ENCODE data around the gene CCND1.
"Not testable (repeated sequence)": the region's sequence is repeated elsewhere in the genome, so short reads cannot be mapped to it uniquely, and the experiment has no call there.

Gene CCND1

DNA sequence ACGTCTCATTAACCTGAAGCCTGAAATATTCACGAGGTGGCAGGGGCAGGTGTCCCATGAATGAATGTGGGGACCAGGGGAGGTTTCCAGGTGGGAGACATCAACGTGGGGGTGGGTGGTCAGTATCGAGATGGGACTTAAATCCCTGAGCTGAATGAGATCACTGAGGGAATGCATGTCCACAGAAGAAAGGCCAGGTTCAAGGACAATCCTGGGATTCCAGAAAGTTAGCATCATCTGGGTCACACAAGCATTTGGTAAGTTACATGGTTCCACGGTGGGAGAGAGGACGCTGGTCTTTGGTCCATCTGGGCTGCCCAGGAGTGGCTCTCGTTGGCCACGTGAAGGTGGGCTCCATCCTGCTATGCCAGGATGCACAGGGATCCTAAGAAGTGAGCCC, 22.7 kb upstream of the CCND1 start:
- no peak for DNase-seq

DNA sequence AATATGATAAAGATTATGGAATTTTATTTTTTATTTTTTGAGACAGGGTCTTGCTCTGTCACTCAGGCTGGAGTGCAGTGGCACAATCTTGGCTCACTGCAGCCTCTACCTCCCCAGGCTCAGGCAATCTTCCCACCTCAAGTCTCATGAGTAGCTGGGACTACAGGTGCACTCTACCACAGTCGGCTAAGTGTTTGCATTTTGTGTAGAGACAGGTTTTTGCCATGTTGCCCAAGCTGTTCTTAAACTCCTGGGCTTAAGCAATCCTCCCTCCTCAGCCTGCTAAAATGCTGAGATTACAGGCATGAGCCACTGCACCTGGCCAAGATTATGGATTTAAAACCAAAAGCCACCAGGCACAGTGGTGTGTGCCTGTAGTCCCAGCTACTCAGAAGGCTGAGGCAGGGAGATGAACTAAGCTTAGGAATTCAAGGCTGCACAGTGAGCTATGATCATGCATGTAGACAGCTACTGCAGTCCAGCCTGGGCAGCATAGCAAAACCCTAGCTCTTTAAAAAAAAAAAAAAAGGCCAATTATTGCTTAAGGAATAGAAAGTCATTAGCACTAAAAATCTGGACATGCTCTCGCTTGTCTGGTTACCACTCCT, 20.2 kb upstream of the CCND1 start:
- DNase-seq = no peak

DNA sequence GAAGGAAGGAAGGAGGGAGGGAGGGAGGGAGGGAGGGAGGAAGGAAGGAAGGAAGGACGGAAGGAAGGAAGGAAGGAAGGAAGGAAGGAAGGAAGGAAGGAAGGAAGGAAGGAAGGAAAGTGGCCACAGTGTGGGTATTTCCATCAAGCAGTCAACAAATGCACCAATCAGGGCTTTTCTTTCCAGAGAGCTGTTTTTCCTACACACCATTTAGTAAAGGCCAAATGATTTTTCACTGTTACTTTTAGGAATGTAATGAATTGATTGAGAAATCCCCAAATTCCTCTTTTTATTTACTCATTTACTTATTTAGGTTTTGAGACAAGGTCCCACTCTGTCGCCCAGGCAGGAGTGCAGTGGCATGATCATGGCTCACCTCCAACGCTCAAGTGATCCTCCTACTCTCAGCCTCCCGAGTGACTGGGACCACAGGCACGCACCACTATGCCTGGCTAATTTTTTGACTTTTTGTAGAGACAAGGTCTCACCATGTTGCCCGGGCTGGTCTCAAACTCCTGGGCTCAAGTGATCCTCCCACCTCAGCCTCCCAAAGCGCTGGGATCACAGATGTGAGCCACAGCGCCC, 18.8 kb upstream of the CCND1 start:
- DNase-seq = not testable (repeated sequence)

DNA sequence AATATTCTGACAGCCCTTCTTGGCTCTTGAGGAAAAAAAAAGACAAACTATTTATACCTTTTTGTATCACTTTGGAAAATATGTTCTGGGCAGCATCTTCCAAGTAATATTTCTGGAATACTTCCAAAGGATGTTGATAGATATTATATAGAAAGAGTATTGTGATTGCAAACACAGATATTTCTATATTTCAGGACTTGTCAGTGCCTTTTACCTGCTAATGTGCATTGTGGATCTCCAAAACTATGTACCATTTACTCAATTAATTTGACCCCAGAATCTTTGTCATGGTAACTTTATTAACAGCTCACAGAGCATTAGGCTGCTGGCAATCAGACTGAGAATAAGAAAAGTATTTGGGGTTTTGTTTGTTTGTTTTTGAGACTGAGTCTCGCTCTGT, 16.7 kb upstream of the CCND1 start:
- no peak for DNase-seq

DNA sequence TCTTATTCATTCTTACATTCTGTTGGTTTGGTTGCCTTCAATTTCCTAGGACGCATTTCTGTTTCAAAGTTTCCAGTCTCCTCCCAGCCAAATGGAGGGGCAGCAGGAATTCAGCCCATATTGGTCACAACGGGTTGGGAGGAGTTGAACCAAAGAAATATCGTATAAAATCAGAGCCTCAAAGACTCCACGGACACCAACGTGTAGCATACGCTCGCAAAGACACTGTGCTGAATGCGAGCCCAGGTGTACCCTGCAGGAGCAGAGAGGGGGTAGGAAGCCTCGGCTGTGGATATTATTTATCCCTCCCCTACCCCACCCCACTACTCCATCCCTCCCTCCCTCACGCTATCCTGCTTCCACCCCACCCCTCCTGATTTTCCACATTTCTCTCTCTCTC, 15.5 kb upstream of the CCND1 start:
- DNase-seq = no peak

DNA sequence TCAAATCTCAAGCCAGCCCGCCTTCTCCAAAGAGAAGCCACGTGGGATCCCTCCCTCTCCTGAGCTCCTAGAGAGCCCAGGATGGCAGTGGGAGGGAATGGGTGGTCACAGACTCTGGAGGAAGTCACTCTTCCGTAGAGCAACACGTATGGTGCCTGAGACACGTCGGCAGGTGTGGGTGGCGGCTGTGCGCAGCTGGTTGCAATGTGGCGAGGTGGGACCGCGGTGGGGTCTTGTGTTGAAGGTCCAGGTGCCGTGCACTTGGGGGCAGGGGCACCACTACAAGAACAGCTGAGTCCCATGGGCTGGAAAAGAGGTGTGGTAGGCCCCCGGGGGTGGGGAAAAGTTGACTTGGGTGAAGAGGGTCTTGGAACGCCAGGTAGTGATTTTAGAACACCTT, 13.4 kb upstream of the CCND1 start:
- no peak for DNase-seq

DNA sequence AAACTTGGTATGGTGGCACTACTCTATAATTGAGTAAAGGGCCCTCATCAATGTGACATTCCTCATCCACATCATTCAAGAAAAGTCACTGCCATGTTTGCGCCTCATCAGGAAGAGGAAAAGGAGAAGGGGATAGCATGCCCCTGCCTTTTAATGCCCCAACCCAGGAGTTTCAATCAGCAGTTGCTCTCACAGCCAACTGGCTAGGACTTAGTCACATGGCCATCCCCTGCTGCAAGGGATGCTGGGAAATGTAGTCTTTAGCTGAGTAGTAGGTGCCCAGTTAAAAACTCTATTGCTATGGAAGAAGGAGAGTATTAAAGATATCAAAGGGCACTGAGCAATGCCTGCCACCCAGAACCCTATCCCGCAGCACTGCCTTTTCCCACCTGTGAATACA, 10.9 kb upstream of the CCND1 start:
- DNase-seq = no peak

DNA sequence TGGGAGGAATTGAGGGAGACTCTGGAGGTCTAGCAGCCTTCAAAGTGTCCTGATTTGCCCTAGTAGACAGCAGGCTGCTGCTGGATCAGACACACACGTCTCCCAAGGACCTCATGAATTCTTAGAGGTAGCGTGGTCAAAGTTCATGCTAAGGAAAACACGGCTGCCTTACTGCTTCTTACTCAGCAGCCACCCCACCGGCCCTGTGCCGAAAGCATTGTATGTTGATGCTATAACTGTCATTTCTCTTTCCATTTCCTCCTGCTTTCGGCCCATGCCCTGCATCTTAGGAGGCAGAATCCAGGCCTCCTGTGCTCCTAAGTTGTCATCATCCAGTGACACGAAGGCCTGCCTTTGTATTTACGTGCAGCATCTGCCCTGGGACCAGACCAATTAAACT, 10.5 kb upstream of the CCND1 start:
- DNase-seq = no peak

DNA sequence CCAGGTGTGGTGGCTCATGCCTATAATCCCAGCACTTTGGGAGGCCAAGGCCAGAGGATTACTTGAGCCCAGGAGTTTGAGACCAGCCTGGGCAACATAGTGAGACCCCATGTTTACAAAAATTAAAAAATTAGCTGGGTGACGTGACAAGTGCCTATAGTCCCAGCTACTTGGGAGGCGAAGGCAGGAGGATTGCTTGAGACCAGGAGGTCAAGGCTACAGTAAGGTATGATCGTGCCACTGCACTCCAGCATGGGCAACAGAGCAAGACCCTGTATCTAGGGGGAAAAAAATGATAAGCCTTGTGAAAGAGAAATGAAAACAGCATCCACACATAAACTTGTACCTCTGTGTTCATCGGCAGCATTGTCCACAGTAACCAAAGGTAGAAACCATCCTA, 8.1 kb upstream of the CCND1 start:
- no peak for DNase-seq

DNA sequence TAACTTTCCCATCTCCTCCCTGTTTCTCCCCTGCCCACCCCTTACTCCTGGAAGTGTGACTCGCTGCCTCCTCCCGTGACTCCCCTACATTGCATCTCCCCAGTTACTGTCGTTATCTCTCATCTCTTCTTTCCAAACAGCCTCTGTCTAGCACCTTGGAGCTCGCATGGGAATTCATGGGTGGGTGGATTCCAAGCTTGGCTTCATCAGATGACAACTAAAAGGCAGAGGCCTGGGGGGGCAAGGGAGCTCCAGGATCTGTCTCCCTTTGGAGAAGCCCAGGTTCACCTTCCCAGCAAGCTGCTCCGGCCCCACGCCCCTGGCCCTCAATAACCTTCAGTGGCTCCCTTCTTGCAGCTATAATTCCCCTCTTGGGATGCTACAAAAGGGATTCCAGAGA, 6.9 kb upstream of the CCND1 start:
- no peak for DNase-seq

DNA sequence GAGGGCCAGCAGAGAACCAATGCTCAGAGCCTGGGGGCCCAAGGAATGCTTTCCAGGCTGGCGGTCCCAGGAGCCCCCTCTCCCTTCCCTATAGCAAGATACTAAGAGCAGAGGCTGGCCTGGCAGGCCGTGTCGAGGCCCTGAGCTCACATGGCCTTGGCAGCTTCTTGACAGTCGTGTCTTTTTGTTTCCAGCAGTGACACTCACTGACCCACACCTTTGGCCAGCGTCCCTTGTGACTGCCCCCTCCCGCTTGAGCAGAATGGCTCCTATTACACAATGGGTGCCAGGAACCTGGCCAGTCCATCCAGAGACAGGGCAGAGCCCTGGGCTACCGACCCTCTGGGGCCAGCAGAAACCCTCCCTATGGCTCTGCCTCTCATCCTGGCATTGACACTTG, 6.4 kb upstream of the CCND1 start:
- DNase-seq = no peak

DNA sequence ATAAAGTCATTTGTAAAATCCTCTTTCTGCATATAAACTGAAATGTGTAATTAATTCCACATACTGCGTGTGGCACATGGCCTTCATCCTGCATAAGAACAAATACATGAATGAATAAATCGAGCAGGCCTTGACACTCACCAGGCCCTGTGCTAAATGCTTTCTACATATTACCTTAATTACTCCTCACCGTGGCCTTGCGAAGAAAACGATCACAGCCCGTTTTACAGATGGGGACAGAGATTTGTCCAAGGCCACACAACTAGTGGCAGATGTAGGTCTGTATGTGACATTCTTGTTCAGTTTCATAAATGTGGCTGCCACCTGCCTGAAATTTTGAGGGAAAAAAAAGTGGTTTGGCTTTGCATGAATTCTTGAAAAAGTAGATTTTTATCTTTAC, 5.8 kb upstream of the CCND1 start:
- no peak for DNase-seq

DNA sequence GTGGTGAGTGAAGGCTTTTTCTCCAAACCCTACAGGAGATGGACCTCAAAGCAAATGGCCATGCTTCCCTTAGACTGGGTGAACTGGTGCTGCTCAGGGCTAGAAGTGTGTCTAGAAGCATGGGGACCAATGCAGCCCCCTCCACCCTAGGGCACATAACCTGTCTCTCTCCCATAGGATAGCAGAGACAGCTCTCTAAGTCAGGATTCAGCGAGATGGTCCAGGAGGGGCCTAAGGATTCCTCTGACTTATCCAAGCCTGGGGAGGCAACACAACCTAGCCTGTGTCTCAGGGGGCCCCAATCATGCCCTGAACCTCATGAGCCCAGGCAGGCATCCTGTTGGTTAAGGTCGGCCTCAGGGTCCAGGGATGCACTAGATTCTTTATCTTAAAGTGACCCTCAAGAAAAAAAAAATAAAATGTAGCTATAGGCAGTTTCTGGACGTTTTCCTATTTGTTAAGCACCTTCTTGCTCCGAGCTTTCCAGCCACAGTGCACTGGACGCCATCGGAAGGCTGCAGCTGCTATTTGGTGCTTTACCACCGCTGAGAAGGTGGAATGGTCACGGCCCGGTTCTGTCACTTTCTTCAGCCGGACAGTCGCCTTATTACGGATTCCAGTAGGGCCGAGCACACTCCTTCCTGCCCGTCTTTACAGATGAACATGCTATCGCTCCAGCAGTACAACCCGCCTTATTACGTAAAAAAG, 5.0 kb upstream of the CCND1 start:
- no peak for DNase-seq

DNA sequence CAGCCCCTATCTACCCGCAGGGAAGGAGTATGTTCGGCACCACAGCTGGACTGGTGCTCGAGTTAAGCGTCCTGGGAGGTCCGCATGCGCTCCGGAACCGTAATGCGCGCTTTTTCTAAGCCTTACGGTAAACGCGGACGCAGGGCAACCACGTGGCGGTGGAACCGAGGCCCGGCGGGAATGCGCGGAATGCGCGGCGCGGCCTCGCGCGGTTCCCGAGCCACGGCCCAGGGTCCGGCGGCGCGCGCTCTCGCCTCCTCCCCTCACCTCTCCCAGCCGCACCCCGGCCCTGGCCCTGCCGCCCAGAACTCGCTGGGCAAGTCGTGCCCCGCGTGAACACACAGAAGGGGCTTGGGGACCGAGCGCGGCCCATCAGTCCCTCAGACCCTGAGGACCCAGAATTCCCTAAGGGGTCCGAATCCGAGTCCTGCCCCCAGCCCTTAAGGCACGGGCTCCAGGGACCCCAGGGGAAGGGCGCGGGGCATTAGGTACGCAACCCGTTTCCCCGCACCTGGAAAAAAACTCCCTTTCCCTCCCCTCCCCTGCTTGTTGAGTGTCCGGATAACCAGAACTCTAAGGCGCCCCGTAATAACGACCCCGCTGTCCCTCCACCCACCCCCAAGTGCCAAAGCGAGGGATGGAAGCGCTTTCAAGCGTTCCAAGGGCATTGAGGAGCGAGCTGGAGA, 4.3 kb upstream of the CCND1 start:
- DNase-seq = no peak

DNA sequence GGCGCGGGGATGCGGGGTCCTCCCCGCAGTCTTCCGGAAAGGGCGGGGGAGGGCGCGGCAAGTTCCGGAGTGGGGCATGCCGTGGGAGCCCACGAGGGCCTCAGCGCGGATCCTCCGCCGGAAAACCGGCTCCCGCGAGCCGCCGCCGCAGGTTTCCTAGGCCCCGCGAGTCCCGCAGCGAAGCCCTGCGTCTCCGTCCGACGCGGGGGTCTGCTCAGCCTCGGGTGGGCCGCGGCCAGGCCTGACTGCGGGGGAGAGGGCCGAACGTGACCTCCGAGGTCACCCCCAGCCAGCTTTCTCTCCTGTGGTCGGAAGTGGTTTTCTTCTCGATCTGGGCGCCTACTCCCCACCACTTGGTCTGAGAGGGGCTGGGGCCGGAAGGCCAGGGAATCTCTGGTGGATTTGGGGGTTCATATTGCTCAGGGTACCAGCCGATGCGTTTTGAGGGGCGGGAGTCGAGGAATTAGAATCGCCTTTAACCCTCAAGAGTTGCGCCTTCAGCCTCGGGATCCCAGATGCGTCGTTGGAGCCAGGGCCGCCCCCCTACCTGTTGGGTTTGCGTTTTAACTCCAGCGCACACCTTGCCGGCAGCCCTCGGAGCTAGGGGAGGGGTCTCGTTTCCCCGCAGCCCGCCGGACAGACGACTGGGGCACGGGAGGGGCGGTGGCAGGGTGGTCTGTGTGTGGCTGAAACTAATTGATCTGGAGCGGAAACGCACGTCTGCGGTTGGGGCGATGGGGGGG, 3.6 kb upstream of the CCND1 start:
- DNase-seq = no peak

DNA sequence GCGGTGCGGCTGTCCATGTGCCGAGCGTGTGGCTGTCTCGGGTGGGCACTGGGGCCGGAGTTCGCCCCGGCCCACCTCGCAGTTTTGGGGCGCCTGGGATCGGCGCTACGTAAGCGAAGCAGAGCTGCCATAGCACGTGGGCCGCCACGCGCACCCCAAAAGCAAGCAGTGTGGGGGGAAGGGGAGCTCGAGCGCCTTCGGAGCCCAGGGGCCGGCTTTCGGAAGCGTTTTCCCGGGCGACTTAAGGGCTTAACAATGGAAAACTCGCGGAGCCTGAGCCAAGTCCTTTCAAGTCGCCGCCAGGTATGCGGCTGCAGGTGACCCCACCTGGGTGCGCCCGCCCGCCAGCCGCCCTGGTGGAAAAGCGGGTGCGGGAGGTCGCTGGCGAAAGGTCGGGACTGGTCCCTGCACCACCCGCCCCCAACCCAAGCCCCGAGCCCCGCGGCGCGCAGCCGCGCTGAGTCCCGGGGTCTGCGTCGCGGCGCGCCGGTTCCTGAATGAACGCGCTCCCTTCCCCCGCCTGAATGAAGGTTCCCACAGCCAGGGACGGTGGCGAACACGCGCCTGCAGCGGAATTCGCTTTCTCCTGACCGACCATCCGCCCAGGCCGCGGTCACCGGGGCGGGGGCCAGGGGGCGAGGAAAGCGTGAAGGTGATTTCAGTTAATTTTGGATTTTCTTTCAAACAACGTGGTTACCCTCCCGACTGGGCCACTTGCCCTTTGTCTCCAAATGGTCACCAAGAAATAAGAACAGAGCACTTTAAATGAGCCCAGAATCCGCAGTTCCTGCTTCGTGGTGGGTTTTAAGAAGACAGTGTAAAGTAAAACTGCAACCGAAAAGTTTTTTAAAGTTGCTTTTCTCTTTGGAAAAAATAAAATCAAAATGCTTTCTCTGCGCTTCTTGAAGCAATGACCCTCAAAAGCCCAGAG, 2.8 kb upstream of the CCND1 start:
- no peak for DNase-seq

DNA sequence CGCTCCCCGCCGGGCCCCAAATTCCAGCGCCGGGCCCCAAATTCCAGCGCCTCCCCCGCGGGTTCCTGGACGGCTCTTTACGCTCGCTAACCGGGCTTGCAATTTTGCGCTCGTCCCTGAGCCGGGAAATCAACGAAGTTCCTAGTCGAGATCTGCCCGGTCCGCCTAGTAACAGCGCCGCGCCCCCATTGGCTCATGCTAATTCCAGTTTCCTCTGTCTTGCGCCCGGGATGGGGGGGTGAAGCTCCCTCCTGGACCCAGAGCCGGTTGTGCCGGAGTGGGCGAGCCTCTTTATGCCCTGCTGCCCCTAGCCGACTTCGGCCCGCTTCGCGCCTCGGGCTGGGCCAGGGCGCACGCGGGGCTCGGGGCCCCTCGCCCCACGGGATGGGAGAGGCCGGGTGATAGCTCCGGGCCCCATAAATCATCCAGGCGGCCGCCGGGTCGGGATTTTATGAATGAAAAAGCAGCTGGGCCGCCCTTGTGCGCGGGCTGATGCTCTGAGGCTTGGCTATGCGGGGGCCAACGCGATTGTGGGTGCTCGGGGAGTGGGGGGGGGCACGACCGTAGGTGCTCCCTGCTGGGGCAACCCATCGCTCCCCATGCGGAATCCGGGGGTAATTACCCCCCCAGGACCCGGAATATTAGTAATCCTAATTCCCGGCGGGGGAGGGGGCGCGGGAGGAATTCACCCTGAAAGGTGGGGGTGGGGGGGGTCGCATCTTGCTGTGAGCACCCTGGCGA, 1.8 kb upstream of the CCND1 start:
- no peak for DNase-seq

DNA sequence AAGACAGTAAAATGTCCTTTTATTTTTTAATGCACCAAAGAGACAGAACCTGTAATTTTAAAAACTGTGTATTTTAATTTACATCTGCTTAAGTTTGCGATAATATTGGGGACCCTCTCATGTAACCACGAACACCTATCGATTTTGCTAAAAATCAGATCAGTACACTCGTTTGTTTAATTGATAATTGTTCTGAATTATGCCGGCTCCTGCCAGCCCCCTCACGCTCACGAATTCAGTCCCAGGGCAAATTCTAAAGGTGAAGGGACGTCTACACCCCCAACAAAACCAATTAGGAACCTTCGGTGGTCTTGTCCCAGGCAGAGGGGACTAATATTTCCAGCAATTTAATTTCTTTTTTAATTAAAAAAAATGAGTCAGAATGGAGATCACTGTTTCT, 1.1 kb upstream of the CCND1 start:
- no peak for DNase-seq

DNA sequence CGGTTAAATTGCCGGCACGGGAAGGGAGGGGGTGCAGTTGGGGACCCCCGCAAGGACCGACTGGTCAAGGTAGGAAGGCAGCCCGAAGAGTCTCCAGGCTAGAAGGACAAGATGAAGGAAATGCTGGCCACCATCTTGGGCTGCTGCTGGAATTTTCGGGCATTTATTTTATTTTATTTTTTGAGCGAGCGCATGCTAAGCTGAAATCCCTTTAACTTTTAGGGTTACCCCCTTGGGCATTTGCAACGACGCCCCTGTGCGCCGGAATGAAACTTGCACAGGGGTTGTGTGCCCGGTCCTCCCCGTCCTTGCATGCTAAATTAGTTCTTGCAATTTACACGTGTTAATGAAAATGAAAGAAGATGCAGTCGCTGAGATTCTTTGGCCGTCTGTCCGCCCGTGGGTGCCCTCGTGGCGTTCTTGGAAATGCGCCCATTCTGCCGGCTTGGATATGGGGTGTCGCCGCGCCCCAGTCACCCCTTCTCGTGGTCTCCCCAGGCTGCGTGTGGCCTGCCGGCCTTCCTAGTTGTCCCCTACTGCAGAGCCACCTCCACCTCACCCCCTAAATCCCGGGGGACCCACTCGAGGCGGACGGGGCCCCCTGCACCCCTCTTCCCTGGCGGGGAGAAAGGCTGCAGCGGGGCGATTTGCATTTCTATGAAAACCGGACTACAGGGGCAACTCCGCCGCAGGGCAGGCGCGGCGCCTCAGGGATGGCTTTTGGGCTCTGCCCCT, 529 bp upstream of the CCND1 start:
- no peak for DNase-seq

DNA sequence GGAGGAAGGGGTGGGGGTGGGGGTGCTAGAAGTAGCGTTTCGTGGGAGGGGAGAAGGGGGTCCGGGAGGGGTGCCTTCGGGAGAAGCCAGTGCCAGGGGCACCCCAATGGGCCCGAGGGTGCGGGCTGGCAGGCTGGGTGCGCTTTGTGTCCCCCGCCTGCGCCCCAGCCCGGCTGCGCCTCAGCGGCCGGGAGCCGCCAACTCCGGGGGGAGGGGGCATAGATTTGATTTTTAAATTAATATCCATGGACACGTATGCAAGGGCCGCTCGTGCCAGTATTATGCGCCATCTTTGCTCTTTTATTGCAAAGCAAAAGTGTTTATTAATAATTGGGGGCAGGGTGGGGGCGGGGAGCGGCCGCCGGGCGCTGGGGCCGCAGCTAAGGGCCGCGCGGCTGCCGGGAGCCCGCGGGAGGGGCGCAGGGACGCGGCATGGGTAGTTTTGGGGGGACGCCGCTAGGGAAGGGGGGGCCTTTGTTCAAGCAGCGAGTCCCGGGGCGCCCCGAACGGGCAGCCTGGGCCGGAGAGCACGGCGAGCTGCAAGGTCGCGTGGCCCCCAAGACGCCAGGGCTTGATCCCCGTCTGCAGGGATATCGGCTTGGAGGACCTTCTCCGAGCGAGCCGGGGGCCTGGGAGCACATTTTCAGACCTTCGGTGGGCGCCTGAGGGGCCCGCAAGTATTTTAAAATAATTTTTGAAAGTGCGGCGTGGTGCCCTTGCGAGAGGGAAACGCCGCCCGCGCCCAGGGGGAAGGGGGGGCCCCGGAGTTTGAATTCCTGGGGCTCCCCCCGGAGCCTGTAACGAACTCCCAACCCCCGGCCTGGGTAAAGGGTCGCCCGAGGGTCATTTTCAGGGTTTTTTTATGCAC, 959 bp downstream of the CCND1 start:
- DNase-seq = no peak
